Stimulated activated CD4-positive, alpha-beta T cell treated with anti-CD3 and anti-CD28 coated beads, Interleukin-4, amount 100 ng/mL, for 4 hours (primary cell): ENCODE measurements around the gene GPR35.

ENCODE experiments used
- DNase-seq, 2 experiments: peaks; one replicate each; pipeline ENCODE4 v3.0.0-alpha.2; 2020

Gene GPR35, protein sequence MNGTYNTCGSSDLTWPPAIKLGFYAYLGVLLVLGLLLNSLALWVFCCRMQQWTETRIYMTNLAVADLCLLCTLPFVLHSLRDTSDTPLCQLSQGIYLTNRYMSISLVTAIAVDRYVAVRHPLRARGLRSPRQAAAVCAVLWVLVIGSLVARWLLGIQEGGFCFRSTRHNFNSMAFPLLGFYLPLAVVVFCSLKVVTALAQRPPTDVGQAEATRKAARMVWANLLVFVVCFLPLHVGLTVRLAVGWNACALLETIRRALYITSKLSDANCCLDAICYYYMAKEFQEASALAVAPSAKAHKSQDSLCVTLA

DNA sequence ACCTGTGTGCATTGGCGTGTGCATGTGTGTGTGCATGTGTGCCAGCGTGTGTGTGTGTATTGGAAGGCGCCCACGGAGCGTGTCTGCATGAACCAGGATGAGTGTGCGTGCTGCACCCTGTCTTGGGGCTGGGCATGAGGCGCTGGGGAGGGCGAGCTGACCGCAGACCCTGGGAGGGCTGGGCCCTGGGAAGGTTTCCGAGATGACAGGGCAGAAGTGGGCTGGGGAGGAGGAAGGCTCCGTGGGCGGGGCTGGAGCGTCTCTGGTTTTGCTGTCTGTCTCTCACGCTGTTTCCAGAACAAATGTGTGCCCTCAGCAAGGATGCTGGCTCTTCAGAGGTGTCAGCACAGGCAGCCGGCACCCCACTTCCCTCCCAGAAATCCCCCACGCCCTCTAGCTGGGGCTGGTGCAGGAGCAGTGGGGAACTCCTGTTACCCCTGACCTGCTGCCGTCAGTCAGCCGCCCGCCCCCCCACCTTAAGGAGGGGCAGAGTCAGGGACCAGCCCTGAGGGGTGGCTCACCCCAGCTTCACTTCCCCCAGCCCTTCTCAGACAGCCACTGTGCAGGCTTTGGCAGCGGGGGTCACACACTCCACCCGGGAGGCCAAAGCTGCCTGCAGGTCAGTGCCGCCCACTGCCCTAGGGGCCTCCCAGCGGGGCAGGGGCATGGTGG, at the start of gene GPR35:
GPR35 (plus strand) TSS at position 531 of the 672 bp plus-strand sequence. CDS start 4,473 bp downstream, outside the sequence.
- peak; percentile 64 to 72 for DNase-seq

DNA sequence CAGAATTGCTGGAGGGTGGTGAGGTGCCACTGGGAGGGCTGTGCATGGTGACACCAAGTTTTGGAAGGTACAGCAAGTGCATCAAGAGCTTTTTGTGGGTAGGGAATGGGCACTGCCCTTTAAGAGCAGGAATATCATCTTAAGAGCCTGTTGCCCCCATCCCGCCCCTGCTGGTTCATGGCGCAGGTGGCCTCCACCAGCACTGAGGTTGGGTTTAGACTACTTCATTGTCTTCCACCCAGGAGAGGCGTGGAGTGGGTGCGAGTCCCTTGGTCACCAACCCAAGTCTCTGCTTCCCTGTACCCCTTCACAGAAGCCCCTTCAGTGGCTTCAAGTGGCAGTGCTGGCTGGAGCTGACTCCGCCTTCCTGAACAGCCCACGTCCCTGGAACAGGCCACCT, 49.2 kb upstream of the GPR35 start:
- no peak for DNase-seq

DNA sequence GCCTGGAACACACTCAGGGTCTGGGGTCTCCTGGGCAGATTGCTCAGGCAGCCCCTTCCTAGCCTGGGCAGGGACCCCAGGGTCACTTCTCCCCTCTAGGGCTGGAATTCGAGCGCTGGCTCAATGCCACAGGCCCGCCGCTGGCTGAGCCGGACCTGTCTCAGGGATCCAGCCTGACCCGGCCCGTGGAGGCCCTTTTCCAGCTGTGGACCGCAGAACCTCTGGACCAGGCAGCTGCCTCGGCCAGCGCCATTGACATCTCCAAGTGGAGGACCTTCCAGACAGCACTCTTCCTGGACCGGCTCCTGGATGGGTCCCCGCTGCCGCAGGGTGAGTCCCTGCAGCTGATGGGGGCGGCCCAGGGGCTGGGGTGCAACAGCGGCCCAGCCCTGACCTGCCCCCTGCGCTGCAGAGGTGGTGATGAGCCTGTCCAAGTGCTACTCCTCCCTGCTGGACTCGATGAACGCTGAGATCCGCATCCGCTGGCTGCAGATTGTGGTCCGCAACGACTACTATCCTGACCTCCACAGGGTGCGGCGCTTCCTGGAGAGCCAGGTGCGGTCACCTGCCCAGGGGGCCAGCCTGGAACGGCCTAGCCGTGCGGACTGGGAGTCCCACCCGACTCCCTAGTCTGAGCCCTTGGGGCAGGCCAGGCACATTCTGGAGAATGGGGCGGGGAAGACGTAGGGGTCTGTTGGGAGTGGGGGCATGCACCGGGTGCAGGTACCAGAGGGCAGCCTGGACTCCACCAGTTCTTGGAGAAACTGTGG, 48.7 kb upstream of the GPR35 start:
- no peak for DNase-seq

DNA sequence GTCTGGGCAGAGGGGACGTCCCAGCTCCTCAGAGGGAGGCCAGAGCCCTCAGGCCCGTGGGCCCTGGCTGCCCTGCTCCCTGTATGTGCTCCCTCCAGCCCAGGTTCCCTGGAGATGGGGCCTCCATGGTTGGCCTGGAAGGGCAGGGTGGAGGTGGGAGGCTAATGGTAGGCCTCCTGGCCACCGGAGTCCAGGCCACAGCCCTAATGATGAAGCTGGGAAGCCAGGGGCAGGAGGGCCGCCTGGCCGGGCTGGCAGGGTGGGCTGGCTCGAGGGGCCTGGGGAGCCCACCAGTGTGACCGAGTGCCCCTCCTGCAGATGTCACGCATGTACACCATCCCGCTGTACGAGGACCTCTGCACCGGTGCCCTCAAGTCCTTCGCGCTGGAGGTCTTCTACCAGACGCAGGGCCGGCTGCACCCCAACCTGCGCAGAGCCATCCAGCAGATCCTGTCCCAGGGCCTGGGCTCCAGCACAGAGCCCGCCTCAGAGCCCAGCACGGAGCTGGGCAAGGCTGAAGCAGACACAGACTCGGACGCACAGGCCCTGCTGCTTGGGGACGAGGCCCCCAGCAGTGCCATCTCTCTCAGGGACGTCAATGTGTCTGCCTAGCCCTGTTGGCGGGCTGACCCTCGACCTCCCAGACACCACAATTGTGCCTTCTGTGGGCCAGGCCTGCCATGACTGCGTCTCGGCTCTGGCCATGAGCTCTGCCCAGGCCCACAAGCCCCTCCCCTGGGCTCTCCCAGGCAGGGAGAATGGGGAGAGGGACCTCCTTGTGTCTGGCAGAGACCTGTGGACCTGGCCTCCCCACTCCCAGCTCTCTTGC, 47.8 kb upstream of the GPR35 start:
- no peak for DNase-seq

DNA sequence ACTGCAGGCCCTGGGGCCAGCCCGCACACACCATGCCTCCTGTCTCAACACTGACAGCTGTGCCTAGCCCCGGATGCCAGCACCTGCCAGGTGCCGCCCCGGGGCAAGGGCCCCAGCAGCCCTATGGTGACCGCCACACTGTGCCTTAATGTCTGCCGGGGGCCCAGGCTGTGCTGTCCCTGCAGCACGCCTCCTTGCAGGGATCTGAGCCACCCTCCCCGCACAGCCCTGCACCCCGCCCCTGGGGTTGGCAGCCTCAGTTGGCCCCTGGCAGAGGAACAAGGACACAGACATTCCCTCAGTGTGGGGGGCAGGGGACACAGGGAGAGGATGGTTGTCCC, 47.2 kb upstream of the GPR35 start:
- no peak for DNase-seq

DNA sequence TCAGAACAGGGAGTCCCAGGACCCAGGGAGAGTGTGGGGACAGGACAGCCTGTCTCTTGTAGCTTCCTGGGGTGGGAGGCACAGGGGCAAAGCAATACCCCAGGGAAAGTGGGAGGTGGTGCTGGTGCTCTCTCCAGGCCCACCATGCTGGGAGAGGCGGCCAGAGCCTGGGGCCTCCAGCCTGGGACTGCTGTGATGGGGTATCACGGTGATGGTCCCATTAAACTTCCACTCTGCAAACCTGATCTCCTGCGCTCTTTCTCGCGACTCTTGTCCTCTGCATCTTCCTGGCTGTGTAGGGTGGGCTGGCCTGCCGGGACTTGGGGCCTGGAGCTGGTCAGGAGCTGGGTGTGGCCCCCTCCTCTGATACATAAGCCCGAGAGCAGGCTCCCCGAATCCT, 46.8 kb upstream of the GPR35 start:
- no peak for DNase-seq

DNA sequence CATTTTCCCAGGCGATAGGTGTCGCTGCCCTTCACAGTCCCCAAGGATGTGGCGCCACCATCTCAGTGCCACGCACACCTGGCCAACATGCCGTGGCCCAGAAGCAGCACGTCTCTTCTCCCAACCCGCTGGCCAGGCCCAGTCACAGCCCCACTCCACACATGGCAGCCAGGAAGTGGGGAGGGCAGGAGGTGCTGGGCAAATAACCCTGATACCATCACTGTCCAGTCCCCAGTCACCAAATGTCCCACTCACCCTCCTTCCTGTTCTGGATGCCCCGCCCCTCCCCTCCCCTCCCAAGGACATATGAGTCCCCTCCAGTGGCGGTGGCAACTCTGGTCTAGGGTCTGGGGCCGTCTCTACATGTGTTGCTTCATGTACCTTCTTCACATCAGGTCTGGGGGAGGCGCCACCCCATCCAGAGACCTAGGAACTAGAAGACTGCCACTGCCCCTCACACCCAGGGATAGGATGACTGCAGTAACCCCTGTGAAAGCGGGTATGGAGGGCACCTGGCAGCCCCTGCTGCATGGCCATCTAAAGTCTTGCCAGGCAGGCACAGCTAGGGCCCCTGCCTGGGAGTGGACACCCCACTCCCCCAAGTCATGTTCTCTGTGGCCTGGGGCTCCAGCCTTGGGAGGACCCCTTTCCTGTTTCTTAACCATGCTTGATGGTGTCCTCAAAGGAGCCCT, 46.1 kb upstream of the GPR35 start:
- DNase-seq, result no peak

DNA sequence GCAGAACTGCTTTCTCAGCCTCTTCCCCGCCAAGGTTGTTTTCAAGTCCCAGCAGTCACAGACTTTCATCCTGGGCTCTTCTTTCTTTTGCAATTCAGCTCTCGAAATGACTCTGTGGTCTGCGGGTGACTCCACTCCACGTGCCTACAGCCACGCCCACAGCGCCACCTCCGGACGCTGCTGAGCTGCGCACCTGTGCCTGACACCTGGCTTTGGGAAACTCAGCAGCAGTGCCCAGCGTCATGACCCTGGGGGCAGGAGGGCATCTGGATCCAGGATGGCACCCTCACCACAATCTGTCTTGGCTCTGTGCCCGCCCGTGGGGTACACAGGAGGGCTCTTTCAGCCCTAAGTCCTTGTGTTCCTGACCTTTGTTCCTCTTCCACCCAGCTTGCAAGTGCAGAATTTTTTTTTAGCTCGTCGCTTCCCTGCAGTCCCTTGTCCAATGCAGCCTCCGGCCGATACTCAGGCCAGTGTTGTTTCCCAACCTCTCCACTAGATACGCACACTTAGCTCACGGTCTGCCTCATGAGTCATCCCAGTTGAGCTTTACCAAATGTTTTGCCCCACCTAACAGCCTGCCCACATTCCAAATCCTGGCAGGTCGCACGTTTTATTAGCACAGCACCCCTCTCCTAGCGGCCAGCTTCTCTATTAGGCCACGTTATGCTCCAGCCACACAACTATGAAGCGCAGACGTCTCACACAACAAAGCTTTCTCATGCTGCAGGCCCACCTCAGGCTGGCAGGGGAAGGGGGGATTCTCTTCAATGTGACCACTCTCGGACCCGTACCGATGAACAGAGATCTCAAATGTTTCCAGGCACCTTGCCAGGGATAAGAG, 45.3 kb upstream of the GPR35 start:
- DNase-seq, result peak; percentile 69 to 71

DNA sequence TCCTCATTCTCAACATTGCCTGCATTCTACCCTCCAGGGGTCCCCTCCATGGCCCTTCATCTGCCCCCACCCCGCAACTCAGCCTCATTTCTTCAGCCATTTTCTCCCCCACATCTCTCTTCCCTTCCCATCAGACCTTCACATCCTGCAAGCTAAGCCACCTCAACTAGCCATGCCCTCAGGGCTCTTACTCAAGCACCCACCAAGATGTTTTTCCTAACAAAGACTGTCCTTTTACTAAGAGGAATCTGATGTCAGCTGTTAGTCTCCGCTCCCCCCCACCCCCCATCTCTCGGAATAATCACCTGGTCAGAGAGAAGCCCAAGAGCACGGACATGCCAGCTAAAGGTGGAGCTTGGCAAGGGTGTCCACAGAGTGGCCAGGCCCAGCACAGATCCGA, 43.5 kb upstream of the GPR35 start:
- DNase-seq, result no peak

DNA sequence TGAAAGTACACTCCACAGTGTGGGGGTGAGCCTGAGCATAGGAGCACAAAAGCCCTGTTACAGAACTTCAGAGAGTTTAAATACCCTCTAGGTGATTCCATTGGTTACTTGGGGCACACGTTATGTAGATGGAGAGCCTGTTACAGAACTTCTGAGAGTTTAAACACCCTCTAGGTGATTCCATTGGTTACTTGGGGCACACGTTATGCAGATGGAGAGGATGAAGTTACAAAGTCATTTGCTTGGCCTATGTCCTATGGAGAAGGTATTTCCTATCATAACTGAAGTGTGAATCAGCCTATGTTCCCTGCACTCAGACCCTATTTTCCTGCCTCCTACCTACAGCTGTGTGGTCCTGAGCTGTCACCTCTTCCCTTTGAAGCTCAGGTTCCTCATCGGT, 42.5 kb upstream of the GPR35 start:
- no peak for DNase-seq

DNA sequence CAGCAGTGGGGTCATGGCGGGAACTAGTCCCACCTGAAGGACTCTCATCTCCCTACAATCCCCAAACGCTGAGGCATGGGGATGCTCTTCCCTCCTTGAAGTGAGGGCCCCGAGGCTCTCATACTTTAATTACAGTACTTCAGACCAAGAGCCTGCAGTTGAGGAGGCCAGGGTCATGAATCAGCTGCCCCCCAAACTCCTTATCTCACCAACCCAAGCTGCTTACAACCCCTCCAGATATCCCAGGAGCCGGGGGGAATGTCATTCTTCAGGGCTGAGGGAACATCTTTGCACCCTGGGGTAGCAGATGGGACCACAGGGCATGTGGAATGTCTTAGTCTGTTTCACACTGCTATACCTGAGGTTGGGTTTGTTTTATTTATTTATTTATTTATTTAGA, 41.5 kb upstream of the GPR35 start:
- DNase-seq, result no peak

DNA sequence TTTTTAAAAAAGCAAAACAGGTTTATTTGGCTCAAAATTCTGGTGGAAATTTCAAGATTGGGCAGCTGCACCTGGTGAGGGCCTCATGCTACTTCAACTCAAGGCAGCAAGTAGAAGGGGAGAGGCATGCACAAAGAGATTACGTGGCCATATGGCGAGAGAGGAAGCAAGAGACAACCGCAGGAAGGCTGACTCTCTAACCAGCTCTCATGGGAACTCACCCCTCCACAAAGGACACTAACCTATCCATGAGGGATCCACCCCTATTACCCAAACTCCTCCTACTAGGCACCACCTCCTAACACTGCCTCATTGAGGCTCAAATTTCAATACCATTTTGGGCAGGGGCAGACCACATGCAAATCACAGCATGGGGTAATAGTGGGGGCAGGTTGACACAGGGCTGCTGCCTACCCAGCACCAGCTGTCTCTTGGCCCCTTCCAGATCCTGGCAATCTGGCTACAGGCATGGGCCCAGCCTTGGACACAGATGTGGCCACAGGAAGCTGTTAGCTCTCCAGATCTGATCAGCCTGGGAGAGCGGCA, 40.7 kb upstream of the GPR35 start:
- DNase-seq, result no peak

DNA sequence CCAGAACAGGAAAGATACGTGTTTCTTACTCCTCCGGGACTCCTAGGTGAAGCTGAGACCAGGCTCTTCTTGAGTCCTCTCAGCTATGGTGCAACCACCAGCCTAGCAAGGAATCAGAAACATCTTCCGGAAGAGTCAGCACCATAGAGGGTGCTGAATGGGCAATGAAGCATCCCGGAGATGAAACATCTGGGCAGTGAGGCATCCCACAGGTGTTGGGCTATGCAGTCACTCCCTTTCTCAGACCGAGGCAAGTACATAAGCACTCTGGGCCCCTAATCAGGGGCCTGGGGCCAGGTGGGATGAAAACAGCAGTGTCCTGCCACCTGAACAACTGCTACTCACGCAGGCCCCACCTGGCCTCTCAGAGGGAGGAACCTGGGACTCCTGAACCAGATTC, 40.2 kb upstream of the GPR35 start:
- no peak for DNase-seq

DNA sequence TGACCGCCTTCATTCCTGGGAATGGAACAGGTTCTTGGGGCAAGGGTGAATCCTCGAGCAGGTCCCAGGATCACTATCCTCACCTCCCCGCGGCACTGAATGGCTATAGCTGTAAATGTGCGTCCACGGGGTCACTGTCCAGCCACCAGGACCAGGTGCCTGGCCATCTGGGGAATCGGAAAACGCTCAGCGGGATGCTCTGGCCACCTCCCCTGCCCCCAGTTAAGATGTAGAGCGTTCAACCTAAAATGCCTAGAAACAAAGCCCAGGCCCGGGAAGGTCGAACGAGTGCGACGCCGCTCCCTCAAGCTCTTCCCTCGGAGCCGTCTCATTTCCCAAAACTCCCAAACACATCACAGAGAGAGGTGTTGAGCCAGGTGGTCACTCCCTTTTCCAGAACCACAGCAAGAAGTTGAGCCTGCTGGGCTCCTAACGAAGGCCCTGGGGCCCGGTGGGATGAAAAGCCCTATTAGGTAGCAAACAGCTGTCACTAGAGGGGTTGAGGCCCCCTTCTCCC, 39.5 kb upstream of the GPR35 start:
- no peak for DNase-seq

DNA sequence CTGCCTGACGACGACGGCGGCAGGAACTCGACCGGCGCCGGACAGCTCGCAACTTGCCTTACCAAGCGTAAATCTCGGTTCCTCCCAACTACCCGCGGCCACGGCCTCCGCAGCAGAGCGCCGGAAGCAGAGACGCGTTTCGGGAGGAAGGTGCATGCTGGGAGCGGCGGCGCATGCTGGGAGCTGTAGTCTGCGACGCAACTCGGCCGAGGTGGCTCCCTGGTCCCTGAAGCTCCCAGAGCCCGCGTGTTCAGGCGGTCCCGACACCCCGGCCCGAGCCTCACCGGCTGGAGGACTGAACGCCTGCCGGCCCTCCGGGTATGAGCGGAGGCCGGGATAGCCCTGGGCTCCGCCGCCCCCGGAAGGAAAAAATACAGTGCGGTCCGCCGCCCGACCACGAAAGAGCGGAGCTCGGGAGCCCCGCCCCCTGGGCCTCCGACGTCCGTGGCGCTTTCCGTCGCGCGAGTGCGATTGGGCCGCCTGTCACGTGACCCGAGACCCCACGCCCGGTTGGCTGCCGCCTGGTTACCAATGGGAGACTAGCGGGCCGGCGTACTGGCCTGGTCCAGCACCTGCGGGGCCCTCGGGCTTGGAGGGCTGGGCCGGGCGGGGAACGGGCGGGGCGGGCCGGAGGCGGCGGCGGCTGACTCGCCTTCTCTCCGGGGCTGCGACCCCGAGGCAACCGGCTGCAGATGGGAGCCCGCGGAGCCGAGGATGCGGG, 38.9 kb upstream of the GPR35 start, which contains the start of gene CAPN10:
CAPN10 (plus strand) TSS at position 537 of the 721 bp plus-strand sequence; CDS start at position 715, 178 bp downstream.
- DNase-seq, result peak; percentile 95 to 96

DNA sequence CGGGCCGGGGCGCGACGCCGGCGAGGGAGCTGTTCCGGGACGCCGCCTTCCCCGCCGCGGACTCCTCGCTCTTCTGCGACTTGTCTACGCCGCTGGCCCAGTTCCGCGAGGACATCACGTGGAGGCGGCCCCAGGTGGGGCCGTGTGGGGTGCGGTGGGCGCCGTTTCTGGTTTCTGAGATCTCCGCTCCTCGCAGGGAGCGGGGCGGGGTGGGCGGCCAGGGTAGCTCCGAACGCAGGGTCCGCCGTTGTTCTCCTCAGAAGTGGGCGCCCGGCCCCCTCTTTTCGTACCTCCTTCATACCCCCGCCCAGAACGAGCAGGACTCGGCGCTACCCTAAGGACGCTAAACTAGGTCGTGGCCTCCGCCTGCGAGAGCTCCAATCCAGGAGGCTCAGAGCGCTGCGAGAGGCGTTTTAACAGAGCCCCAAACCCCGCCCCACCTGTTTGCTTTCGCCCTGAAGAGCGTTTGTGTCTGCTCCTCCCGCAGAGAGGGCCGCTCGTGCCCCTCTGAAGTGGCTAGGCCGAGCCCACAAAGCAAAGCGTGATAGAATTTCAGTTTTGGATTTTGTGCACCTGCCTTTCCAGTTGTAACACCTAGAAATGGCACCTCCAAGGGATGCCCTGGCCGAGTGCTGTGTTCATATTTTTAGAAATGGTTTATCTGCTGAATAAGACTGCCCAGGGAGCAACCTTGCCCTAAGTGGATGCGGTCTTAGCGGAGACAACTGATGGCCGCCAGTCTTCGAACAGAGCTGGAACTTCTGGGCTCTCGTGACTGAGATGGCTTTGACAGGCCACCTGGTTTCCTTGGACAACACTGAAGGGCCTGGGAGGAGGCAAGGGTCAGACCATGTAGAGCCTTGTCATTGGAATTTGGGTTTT, 38.1 kb upstream of the GPR35 start:
- DNase-seq, result peak; percentile 47 to 50

DNA sequence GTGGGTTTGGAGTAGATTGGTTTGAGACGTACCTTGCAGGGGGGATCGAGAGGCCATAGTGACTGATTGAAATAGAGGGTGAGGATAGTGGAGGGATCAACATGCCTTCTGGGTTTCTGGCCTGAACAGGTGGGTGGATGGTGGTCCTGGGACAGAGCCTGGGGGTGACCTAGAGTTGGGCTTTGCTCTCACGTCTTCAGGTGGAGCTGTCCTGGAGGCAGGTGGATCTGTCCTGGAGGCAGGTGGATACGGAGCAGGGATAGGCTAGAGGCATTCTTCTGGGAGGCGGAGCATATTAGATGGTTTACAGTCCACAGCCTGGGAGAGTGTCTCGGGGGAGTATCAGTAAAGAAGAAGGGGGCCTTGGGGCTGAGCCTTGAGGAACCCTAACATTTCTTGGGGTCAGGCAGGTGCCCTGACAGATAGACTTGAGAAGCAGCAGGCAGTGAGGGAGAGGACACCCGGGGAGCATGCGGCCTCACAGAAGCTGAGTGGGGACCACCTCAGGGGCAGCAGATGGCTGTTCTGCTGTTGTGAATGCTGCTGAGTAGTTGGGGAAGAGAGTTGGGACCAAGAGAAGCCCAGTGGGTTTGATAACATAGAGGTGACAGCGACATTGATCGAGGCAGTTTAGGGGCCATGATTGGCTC, 37.1 kb upstream of the GPR35 start:
- DNase-seq, result no peak

DNA sequence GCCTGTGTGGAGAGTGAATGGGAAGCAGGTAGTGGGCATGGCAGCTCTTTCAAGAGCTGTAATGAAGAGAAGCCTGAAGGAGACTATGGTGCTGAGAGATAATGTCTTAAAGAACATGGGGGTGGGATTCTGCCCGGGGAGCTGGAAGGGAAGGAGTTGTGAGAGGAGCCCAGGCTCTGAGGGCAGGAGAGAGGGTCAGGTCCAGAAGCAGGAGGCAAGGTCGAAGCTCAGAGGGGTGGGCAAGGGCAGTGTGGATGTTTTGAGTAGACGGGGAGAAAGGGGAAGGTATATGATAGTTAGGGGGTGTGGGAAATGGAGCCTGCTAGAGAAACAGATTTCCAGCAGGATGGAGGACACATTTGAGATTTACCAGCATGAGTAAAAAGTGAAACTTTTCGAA, 36.6 kb upstream of the GPR35 start:
- no peak for DNase-seq

DNA sequence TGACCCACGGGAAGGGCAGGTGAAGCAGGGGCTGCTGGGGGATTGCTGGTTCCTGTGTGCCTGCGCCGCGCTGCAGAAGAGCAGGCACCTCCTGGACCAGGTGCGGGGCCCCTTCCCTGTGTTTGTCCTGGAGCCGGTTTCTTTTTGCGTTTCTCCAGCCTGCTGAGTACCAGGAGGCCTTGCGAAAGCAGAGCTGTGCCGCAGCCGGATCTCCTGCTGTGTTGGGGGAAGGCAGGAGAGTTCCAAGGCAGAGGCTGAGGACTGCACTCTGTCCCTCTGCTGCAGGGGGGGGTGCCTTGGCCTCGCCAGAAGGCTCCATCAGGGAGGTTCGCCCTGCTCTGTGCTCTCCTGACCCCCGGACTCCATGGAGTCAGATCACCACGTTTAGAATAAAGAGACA, 35.9 kb upstream of the GPR35 start:
- DNase-seq, result no peak
